WERI-Rb-1 (cell line): ENCODE data around the gene PCSK5.

Source experiments
- DNase-seq: peaks from one replicate; pipeline ENCODE4 v3.0.0-alpha.2; 2020
- H3K27ac ChIP-seq: fragments of 250-450 bp; sonication (Bioruptor Pico); 2 replicates; pipeline ENCODE4 v1.5.1; 2020; ENCODE audit warnings: mild to moderate bottlenecking, moderate library complexity
- H3K27me3 ChIP-seq: fragments of 250-450 bp; sonication (Bioruptor Pico); 2 replicates; pipeline ENCODE4 v1.5.1; 2021; ENCODE audit warnings: mild to moderate bottlenecking, low read depth, moderate library complexity; ENCODE audit not compliant: insufficient read depth, severe bottlenecking
- H3K36me3 ChIP-seq: fragments of 250-450 bp; sonication (Bioruptor Pico); 2 replicates; pipeline ENCODE4 v1.5.1; 2020; ENCODE audit warnings: mild to moderate bottlenecking, moderate library complexity
- H3K4me3 ChIP-seq: 2 replicates; pipeline ENCODE4 v1.5.1; 2011; ENCODE audit warnings: low read depth, mild to moderate bottlenecking, control low read depth, low read length
- H3K9me3 ChIP-seq: fragments of 250-450 bp; sonication (Bioruptor Pico); 2 replicates; pipeline ENCODE4 v1.5.1; 2021; ENCODE audit warnings: mild to moderate bottlenecking, moderate library complexity; ENCODE audit not compliant: severe bottlenecking
- CTCF ChIP-seq: IDR thresholded peaks from 2 replicates; pipeline ENCODE4 v1.5.1; 2011; ENCODE audit warnings: low read depth, mild to moderate bottlenecking, control low read depth, inconsistent platforms, low read length

PCSK5 gene

GRCh38 chr9:76336027-76336426 is 445.6 kb downstream of the PCSK5 start:
- no peaks in the 10 kb centered on the region for H3K36me3 ChIP-seq
- H3K27ac ChIP-seq = no peak overlapping the region
- H3K27me3 ChIP-seq = no peaks in the 10 kb centered on the region
- H3K9me3 ChIP-seq = peaks cover 2% of the 10 kb centered on the region
- no peak for TF ChIP-seq CTCF
- no peak for DNase-seq
- H3K4me3 ChIP-seq = no peak overlapping the region

GRCh38 chr9:76338418-76338817 is 447.9 kb downstream of the PCSK5 start:
- H3K36me3 ChIP-seq = no peaks in the 10 kb centered on the region
- H3K27ac ChIP-seq = no peak overlapping the region
- DNase-seq = no peak
- no peak for TF ChIP-seq CTCF
- no peaks in the 10 kb centered on the region for H3K9me3 ChIP-seq
- no peaks in the 10 kb centered on the region for H3K27me3 ChIP-seq
- no peak overlapping the region for H3K4me3 ChIP-seq

GRCh38 chr9:76341616-76342015 is 451.1 kb downstream of the PCSK5 start:
- no peak overlapping the region for H3K4me3 ChIP-seq
- peak; percentile 22 for DNase-seq
- TF ChIP-seq CTCF = no peak
- H3K27me3 ChIP-seq = no peaks in the 10 kb centered on the region
- H3K27ac ChIP-seq = no peak overlapping the region
- H3K36me3 ChIP-seq = no peaks in the 10 kb centered on the region
- no peaks in the 10 kb centered on the region for H3K9me3 ChIP-seq

GRCh38 chr9:76342201-76342600 is 451.7 kb downstream of the PCSK5 start:
- Histone ChIP-seq H3K4me3 (no peak overlapping the region), H3K36me3 (no peaks in the 10 kb centered on the region), H3K9me3 (no peaks in the 10 kb centered on the region), H3K27me3 (no peaks in the 10 kb centered on the region), H3K27ac (no peak overlapping the region)
- TF ChIP-seq CTCF = no peak
- DNase-seq = no peak

GRCh38 chr9:76342858-76343257 is 452.4 kb downstream of the PCSK5 start:
- Histone ChIP-seq H3K9me3 (no peaks in the 10 kb centered on the region), H3K27ac (no peak overlapping the region), H3K36me3 (no peaks in the 10 kb centered on the region), H3K4me3 (no peak overlapping the region), H3K27me3 (no peaks in the 10 kb centered on the region)
- DNase-seq = no peak
- TF ChIP-seq CTCF = no peak

- no peak for DNase-seq
- Histone ChIP-seq H3K4me3 (no peak overlapping the region), H3K27me3 (no peaks in the 10 kb centered on the region), H3K9me3 (no peaks in the 10 kb centered on the region), H3K36me3 (no peaks in the 10 kb centered on the region), H3K27ac (no peak overlapping the region)
- no peak for TF ChIP-seq CTCF
Measured at GRCh38 chr9:76349865-76350264, 459.4 kb downstream of the PCSK5 start.
